ENCODE data around the gene DCANP1.
"Not testable (repeated sequence)": the region's sequence is repeated elsewhere in the genome, so short reads cannot be mapped to it uniquely, and the experiment has no call there.

The DCANP1 gene

DNA sequence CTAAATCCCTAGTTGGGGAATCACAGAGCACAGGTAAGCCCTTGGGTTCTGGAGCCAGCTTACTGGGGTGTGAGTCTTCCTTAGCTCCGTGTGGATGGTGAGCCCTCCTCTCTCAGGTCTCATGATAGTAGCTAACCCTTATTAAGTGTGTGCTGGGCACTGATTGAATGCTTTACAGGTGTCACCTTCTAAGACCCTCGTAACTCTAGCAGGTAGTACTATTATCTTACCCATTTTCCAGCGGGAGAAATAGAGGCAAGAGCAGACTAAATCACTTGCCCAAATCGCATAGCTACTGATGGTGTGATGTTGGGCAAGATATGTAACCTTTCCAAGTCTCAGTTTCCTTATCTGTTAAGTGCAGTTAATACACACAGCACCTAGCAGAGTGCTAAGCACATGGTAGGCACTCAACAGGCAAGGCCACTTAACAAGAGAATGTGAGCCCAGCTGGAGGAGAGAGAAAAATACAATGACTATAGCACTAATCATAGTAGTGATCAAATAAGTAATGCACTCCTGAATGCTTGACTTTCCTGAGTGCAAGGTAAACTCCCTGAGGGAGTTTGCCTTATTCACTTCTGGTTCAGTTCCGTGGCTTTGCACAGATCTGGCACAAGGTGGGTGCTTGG is at the start of gene DCANP1:
Gene DCANP1, minus strand, starts transcription at position 51 of the 632 bp plus-strand sequence. CDS start 240 bp downstream, outside the sequence.
- DNase-seq (ENCODE audit: low spot score), result no peak

GRCh38 chr5:135495531-135495930 is 48.4 kb upstream of the DCANP1 start:
- DNase-seq (ENCODE audit: low spot score), result not testable (repeated sequence)

GRCh38 chr5:135494196-135494595 is 47.0 kb upstream of the DCANP1 start:
- no peak for DNase-seq (ENCODE audit: low spot score)

GRCh38 chr5:135493406-135494180 is 46.4 kb upstream of the DCANP1 start:
- no peak for DNase-seq (ENCODE audit: low spot score)

DNA sequence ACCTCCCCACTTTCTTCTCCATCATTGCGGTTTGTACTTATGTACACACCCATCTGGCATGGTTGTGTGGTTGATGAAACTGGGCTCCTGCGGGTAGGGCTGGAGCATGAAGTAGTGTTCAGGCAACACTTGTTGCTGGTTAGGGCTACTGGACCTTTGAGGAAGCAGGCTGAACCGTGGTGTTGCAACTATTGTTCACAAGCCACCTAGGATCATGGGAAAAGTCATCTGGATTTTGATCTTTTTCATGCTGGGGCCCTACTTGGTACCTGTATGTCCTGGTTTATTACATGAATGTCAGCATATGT is 45.1 kb upstream of the DCANP1 start:
- DNase-seq (ENCODE audit: low spot score), result no peak

GRCh38 chr5:135491552-135492318 is 44.6 kb upstream of the DCANP1 start:
- DNase-seq (ENCODE audit: low spot score), result no peak

GRCh38 chr5:135491038-135491551 is 43.9 kb upstream of the DCANP1 start:
- DNase-seq (ENCODE audit: low spot score), result no peak

- no peak for DNase-seq (ENCODE audit: low spot score)
Observed at GRCh38 chr5:135490245-135491037, 43.3 kb upstream of the DCANP1 start.

GRCh38 chr5:135489466-135490244 is 42.5 kb upstream of the DCANP1 start:
- DNase-seq (ENCODE audit: low spot score), result no peak

DNA sequence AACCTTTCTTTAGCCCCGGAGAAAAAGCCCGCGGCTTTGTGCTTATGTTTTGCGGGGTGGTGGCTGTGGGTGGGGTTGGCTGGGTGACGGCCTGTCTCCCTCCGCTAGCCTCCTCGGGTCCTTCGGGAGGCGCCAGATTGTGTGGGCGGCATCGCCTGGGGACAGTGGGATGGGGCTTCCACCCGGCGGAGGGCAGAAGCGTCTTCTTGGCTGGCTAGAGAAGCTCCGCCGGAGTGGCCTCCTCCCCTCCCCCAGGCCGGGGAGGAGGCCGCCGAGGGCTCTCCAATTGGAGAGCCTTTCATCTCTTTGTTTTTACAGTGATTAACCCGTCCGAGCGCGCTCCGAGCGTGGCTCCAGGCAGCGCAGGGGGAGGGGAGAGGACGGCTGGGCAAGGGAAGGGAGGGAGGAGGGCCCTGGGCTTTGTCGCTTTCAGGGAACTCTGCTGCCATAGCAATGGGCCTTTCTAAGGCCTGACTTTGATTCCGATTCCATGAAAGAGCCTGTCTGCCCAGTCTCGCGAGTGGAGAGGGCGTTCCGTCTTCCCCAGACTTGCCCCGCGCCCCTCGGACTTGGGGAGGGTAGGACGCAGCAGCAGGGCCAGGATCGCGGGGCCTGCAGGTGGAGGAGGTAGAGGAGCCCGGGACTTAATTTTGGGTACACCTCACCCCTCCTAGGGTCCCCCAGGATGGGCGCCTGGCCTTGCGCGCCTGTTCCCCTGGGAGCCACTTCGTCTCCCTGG is 41.7 kb upstream of the DCANP1 start:
- peak; percentile 65 for DNase-seq (ENCODE audit: low spot score)

GRCh38 chr5:135487839-135488514 is 40.8 kb upstream of the DCANP1 start:
- no peak for DNase-seq (ENCODE audit: low spot score)

- no peak for DNase-seq (ENCODE audit: low spot score)
Observed at GRCh38 chr5:135487037-135487395, 39.9 kb upstream of the DCANP1 start.

DNA sequence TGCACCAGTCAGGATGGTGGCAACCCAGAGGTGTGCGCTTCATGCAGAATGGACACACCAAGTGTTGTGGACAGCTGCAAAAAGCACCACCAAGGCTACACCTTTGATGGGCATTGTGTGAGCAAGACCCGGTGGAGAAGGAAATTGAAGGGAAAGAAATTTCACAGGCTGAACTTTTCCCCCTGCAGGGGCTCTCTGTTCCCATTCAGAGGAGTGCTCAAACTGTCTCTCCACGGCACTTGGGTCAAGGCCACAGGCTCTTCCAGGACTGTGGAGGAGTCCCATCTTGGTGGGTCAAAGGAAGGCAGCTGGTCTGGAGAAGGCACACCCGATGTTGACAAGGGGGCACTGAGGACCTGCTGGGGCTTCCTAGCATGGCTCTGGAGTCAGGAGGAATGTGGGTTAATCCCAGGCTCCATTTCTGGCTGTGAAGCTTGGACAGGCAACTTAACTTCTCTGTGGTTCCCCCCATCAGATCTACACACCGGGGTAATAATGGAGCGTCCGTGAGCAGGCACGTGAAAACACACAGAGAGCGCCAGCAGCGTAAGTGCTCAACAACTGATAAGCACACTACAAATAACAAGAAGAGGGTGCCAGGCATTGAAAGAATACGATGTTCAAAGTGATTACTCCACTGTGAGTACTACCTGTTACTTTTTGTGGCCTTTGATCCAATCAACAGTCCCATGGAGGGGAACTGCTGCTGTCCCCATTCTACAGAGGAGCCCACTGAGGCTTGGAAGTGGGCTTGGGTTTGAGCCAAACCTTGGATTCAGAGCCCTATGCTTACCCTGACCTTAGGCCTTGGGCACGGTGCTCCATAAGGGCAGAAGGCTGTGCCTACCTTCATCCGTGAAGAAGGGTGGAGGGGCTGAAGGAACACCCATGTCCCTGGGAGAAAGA is 39.2 kb upstream of the DCANP1 start:
- no peak for DNase-seq (ENCODE audit: low spot score)

GRCh38 chr5:135484674-135485086 is 37.5 kb upstream of the DCANP1 start:
- no peak for DNase-seq (ENCODE audit: low spot score)

GRCh38 chr5:135483254-135483653 is 36.1 kb upstream of the DCANP1 start:
- DNase-seq (ENCODE audit: low spot score), result no peak

- DNase-seq (ENCODE audit: low spot score), result no peak
Observed at GRCh38 chr5:135482381-135482933, 35.3 kb upstream of the DCANP1 start.

DNA sequence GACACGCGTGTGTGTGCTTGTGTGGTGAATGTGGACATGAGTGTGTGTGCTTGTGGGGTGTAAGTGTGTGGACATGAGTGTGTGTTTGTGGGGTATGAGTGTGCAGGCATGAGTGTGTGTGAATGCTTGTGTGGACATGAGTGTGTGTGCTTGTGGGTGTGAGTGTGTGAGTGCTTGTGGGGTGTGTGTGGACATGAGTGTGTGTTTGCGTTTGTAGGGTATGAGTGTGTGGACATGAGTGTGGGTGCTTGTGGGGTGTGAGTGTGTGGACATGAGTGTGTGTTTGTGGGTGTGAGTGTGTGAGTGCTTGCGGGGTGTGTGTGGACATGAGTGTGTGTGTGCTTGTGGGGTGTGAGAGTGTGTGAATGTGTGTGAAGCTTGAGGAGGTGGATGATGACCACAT is 34.8 kb upstream of the DCANP1 start:
- no peak for DNase-seq (ENCODE audit: low spot score)

DNA sequence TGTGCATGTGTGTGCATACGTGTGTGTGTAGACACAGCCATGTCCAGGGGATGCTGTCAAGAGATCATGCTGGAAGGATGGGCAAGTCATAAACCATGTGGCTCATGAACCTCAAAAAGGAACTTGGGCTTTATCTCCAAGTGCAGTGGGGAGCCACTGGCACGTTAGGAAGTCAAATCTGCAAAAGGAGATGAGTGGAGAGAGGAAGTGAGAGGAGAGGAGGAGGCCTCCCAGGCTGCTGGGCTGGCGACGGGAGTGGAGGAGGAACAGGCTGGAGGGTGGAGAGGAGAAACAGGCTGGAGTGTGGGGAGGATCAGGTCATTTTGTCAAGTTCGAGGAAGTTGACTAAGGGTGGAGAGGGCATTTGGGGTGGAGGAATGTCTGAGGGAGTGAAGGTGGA is 34.2 kb upstream of the DCANP1 start:
- DNase-seq (ENCODE audit: low spot score), result no peak

- DNase-seq (ENCODE audit: low spot score), result no peak
Observed at GRCh38 chr5:135480511-135480910, 33.4 kb upstream of the DCANP1 start.

Data from Ammon's horn (tissue), 1 donor.